ENCODE measurements around the gene RGS18. TPM values are rescaled to one million over a fixed set of nuclear protein-coding genes. Genes with fewer than 3 reads are reported as not detected.

Gene RGS18
- total and polyA plus RNA-seq, 2 of the 8 experiments (the other 6 are each of a cell fraction or from before 2014, with no cell fraction given): not detected

DNA sequence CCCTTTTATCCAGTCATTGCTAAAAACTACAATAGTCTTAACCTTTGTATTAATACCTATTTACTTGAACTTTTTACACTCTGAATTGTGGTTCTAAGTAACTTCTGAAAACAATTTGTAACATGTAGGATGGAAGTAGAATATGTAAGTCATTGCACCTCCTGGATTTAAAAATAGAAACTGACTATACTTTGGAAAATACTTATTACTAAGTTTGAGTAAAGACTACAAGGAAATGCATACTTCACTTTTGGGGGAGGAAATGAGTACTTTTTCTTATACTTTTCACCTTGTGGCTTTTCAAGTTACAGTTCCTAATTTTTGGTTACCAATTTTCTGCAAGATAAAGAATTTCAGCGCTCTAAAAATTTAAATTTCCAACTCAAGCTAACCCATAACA, 8.7 kb downstream of the RGS18 start (continued):
- TF ChIP-seq TEAD4 (IDR thresholded peaks at IDR 0.05; ENCODE audit: low read depth, low read length): no peak
- TF ChIP-seq CBX8 (IDR thresholded peaks at IDR 0.05; ENCODE audit: borderline replicate concordance, low read depth, low read length): no peak
- no peak for TF ChIP-seq GTF2F1 (IDR thresholded peaks at IDR 0.05; ENCODE audit: borderline replicate concordance, low read depth, low read length)
